GM13977 (cell line): ENCODE data around the gene SYT7.

ENCODE experiments used
- DNase-seq: peaks from one replicate; pipeline ENCODE4 v3.0.0; 2012; ENCODE audit warnings: low spot score
- in situ Hi-C: fragments of 300-500 bp; cut with MboI; formaldehyde crosslinking; loops from one replicate; pipeline ENCODE4 v1.12.0; 2022; ENCODE audit warnings: low sequenced_read_pairs, low pct_unique_long_range_greater_than_20kb, mixed read lengths, inconsistent platforms; ENCODE audit not compliant: unreplicated experiment
- TF ChIP-seq, protein P1 (sequence below): IDR thresholded peaks from 2 replicates; pipeline ENCODE4 v1.5.1; 2012; ENCODE audit warnings: mild to moderate bottlenecking, control low read depth; ENCODE audit not compliant: insufficient read depth; ENCODE audit errors: extremely low read depth, missing control alignments

SYT7 gene

GRCh38 chr11:61555051-61555969 lies 25.6 kb downstream of the SYT7 start:
- DNase-seq, result no peak
- in situ Hi-C loops, result no loop called here
- TF ChIP-seq, protein P1, sequence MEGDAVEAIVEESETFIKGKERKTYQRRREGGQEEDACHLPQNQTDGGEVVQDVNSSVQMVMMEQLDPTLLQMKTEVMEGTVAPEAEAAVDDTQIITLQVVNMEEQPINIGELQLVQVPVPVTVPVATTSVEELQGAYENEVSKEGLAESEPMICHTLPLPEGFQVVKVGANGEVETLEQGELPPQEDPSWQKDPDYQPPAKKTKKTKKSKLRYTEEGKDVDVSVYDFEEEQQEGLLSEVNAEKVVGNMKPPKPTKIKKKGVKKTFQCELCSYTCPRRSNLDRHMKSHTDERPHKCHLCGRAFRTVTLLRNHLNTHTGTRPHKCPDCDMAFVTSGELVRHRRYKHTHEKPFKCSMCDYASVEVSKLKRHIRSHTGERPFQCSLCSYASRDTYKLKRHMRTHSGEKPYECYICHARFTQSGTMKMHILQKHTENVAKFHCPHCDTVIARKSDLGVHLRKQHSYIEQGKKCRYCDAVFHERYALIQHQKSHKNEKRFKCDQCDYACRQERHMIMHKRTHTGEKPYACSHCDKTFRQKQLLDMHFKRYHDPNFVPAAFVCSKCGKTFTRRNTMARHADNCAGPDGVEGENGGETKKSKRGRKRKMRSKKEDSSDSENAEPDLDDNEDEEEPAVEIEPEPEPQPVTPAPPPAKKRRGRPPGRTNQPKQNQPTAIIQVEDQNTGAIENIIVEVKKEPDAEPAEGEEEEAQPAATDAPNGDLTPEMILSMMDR, result no peak

DNA sequence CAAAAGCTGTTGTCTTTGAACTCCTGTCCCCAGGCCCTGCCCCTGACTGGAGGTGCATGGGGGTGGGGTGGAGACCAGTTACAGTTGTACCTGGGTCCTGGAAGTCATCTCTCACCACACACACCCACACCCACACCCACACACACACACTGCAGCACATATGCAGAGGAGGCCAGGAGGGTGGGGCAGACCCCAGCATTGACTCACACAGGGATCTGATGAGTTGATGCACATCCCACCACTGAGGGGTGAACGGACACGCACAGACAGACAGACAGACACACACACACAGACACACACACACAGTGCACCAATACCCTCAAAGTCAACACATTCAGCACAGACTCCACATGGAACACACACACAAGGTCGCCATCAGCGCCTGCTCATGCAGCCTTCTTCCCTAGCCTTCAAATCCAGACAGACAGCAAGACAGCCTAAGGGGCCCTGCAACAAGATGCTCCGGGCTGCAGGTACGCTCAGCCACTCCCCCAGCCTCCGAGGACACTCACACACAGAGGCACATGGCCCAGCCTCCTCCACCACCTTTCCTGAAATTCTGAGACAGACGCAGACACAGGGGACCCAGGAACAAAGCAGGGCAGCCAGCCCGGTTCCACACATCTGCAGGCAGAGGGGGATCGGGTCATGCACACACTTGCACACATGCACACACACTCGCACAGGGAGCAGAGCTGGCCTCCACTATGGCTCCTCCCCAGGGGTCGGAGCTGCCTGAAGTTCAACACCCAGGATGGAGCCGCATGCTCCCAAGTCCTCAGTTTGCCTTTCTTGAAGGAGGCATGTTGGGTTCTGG lies 26.5 kb downstream of the SYT7 start:
- in situ Hi-C loops, result no loop called here
- DNase-seq, result no peak
- TF ChIP-seq, protein P1, result no peak

- in situ Hi-C loops, result no loop called here
- TF ChIP-seq, protein P1, result no peak
- no peak for DNase-seq
Observed at GRCh38 chr11:61553373-61554171, 27.3 kb downstream of the SYT7 start.

GRCh38 chr11:61552108-61552635 lies 28.7 kb downstream of the SYT7 start:
- in situ Hi-C loops, result no loop called here
- DNase-seq, result no peak
- TF ChIP-seq, protein P1, result no peak

DNA sequence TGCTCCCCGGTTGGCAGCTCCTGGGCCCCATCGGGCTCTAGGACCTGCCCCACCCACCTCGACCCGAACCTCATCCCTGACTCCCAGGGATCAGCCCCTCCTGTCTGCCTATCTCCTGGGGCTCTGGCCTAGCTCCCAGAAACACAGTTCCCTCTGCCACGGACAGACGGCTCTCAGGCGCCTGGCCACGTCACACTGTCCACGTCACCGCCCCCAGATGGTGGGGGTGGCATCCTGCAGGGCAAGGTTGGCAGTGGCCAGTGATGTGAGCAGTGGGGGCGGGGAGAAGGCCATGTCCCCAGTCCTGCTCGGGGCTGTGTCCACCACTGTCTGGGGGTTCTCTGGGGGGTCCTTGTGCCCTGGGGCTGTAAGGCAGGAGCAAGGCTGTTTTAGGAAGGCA lies 29.2 kb downstream of the SYT7 start:
- DNase-seq, result no peak
- TF ChIP-seq, protein P1, result no peak
- in situ Hi-C loops, result no loop called here
